HG03064 (cell line): Measurements from ENCODE around the gene MATN3.

Experiments
- ATAC-seq: cut with Tn5 transposase; IDR thresholded peaks from one replicate; pipeline ENCODE4 v1.9.1; 2021; ENCODE audit warnings: low read depth; ENCODE audit not compliant: unreplicated experiment

The MATN3 gene

GRCh38 chr2:20005891-20006470 lies 6.5 kb downstream of the MATN3 start:
- ATAC-seq: no peak

- ATAC-seq: no peak
Observed at GRCh38 chr2:20005067-20005627, 7.3 kb downstream of the MATN3 start.

- no peak for ATAC-seq
Observed at GRCh38 chr2:20001361-20001863, 11.1 kb downstream of the MATN3 start.

GRCh38 chr2:19993731-19994130 lies 18.7 kb downstream of the MATN3 start:
- ATAC-seq: no peak

GRCh38 chr2:19991895-19992294 lies 20.6 kb downstream of the MATN3 start:
- ATAC-seq: no peak

GRCh38 chr2:19990416-19990728 lies 22.1 kb downstream of the MATN3 start:
- ATAC-seq: no peak

- ATAC-seq: peak; percentile 93
Observed at GRCh38 chr2:19989667-19990415, 22.6 kb downstream of the MATN3 start, which contains the start of gene WDR35. WDR35 (minus strand) TSS chr2:19990105; CDS start chr2:19990015, 90 bp downstream.

GRCh38 chr2:19989342-19989666 lies 23.2 kb downstream of the MATN3 start:
- ATAC-seq: peak; percentile 6

- no peak for ATAC-seq
Observed at GRCh38 chr2:19988600-19988999, 23.9 kb downstream of the MATN3 start.

GRCh38 chr2:19987936-19988335 lies 24.5 kb downstream of the MATN3 start:
- peak; percentile 67 for ATAC-seq

- no peak for ATAC-seq
Observed at GRCh38 chr2:19982268-19982667, 30.2 kb downstream of the MATN3 start.

GRCh38 chr2:19979932-19980331 lies 32.5 kb downstream of the MATN3 start:
- no peak for ATAC-seq

GRCh38 chr2:19973466-19973865 lies 39.0 kb downstream of the MATN3 start:
- ATAC-seq: no peak

GRCh38 chr2:19971691-19972090 lies 40.8 kb downstream of the MATN3 start:
- no peak for ATAC-seq

GRCh38 chr2:19963386-19963785 lies 49.1 kb downstream of the MATN3 start:
- ATAC-seq: no peak

GRCh38 chr2:19955544-19956422 lies 56.7 kb downstream of the MATN3 start:
- peak; percentile 79 for ATAC-seq

GRCh38 chr2:19949071-19949470 lies 63.4 kb downstream of the MATN3 start:
- ATAC-seq: no peak

- ATAC-seq: no peak
Observed at GRCh38 chr2:19947184-19947940, 65.1 kb downstream of the MATN3 start.

GRCh38 chr2:19944205-19944845 lies 68.1 kb downstream of the MATN3 start:
- no peak for ATAC-seq

GRCh38 chr2:19943189-19943588 lies 69.3 kb downstream of the MATN3 start:
- ATAC-seq: no peak
